Measurements from ENCODE around the gene PARVA. TPM values are rescaled to one million over a fixed set of nuclear protein-coding genes. Genes with fewer than 3 reads are reported as not detected.

The PARVA gene
- total RNA-seq, 1 experiment from 2014 or later = 18.1 TPM

DNA sequence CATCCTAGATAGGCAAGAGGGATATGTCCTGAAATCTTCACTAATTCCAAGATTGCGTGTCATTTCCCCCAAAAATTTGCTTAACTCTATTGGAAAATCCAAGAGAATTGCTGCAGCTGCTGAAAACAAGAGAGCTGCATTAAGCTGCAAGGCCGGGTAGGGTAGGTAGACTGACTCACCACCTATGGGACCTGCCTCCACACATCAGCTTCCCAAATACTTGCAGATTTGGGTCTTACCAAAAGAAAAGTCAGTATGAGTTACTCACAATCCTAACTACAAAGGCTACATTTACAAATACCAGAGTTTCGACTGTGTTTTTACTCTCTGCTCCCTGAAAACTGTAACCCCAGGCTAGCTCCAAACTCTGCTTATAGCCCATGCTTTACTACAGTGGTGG is 154.3 kb downstream of the PARVA start:
- Histone ChIP-seq H2AFZ (ENCODE audit: low read length) (no peak overlapping the region), H3K27ac (ENCODE audit: insufficient read length, low read depth, low read length) (no peak overlapping the region), H3K4me2 (ENCODE audit: insufficient read depth, insufficient read length, low read length) (no peak overlapping the region), H4K20me1 (ENCODE audit: control insufficient read depth, insufficient read depth, insufficient read length) (no peaks in the 10 kb centered on the region), H3K4ac (ENCODE audit: low read depth, low read length) (no peak overlapping the region), H3K4me1 (ENCODE audit: insufficient read depth, low read length) (no peaks in the 10 kb centered on the region), H4K8ac (replicated peaks; ENCODE audit: insufficient read length, low read depth, low read length) (no peak overlapping the region), H4K5ac (ENCODE audit: insufficient read length, low read depth, low read length) (no peak overlapping the region), H2BK15ac (ENCODE audit: low read depth, low read length) (no peak overlapping the region), H3T11ph (ENCODE audit: low read length) (no peak overlapping the region), H2AK5ac (ENCODE audit: insufficient read length, low read length) (no peak overlapping the region), H3K27me3 (ENCODE audit: insufficient read depth, low read length) (no peaks in the 10 kb centered on the region), H3K9ac (ENCODE audit: extremely low read depth, insufficient read length, low read length) (no peak overlapping the region), H3K9me3 (ENCODE audit: control insufficient read depth, low read depth, low read length) (no peaks in the 10 kb centered on the region), H2BK120ac (ENCODE audit: low read depth, low read length, poor library complexity, severe bottlenecking) (no peak overlapping the region), H2BK20ac (ENCODE audit: low read depth, low read length, poor library complexity, severe bottlenecking) (no peak overlapping the region), H3K23me2 (ENCODE audit: insufficient read length, low read depth, low read length, poor library complexity, severe bottlenecking) (no peaks in the 10 kb centered on the region), H3K79me2 (ENCODE audit: insufficient read depth, low read length) (no peaks in the 10 kb centered on the region), H4K91ac (ENCODE audit: insufficient read length, low read depth, low read length) (no peak overlapping the region), H3K14ac (ENCODE audit: insufficient read depth, low read length) (no peak overlapping the region), H2BK12ac (ENCODE audit: insufficient read length, low read depth, low read length) (no peak overlapping the region), H3K18ac (ENCODE audit: insufficient read length, low read depth, low read length) (no peak overlapping the region), H3K56ac (ENCODE audit: insufficient read length, low read depth, low read length) (no peak overlapping the region), H3K79me1 (ENCODE audit: insufficient read depth, low read depth, low read length, poor library complexity, severe bottlenecking) (no peaks in the 10 kb centered on the region), H2BK5ac (ENCODE audit: insufficient read length, low read length) (no peak overlapping the region), H3K23ac (ENCODE audit: insufficient read length, low read depth, low read length) (no peak overlapping the region)
- Mint-ChIP-seq H3K27me3 (ENCODE audit: low read depth) (peaks cover 5% of the 10 kb centered on the region), H3K36me3 (ENCODE audit: insufficient read depth in 1 of 3, low read depth in 3 of 3) (no peaks in the 10 kb centered on the region; a peak in 2 of 7 replicates), H3K4me3 (no peak overlapping the region), H3K4me1 (no peaks in the 10 kb centered on the region), H3K9me3 (no peaks in the 10 kb centered on the region), H3K27ac (no peak overlapping the region)
- TF ChIP-seq, protein P1, sequence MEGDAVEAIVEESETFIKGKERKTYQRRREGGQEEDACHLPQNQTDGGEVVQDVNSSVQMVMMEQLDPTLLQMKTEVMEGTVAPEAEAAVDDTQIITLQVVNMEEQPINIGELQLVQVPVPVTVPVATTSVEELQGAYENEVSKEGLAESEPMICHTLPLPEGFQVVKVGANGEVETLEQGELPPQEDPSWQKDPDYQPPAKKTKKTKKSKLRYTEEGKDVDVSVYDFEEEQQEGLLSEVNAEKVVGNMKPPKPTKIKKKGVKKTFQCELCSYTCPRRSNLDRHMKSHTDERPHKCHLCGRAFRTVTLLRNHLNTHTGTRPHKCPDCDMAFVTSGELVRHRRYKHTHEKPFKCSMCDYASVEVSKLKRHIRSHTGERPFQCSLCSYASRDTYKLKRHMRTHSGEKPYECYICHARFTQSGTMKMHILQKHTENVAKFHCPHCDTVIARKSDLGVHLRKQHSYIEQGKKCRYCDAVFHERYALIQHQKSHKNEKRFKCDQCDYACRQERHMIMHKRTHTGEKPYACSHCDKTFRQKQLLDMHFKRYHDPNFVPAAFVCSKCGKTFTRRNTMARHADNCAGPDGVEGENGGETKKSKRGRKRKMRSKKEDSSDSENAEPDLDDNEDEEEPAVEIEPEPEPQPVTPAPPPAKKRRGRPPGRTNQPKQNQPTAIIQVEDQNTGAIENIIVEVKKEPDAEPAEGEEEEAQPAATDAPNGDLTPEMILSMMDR (conservative IDR thresholded peaks at IDR 0.05) = no peak
- no peak for DNase-seq
- WGBS (ENCODE audit: extremely low coverage, insufficient read length, low lambda C conversion rate) = no CpG with 5 or more reads among the region's 3 CpGs
